K562 (cell line): ENCODE results near the gene ARPP21. TPM values are rescaled to one million over a fixed set of nuclear protein-coding genes. Genes with fewer than 3 reads are reported as not detected.

Experiments used
- ATAC-seq: fragments of 200-7000 bp; cut with Tn5 transposase; 3 replicates; pipeline ENCODE4 v1.9.1; 2020; ENCODE audit warnings: moderate library complexity
- BruUV-seq: library from RNA; stranded (reverse); fragments of 400-500 nt; replicated peaks from 2 replicates; lab custom pipeline; 2021; lab: Mats Ljungman, UMichigan
- CTCF ChIA-PET: fragments of 300-600 bp; formaldehyde crosslinking; extraction: SDS; loops from one replicate; lab custom pipeline; 2021; ENCODE audit warnings: low intra/inter-chr PET ratio; lab: Yijun Ruan, JAX
- POLR2A ChIA-PET: fragments of 300-600, 350-650 bp; sonication (Branson Sonifier 250); formaldehyde crosslinking; extraction: SDS; loops from one replicate; lab custom pipeline; 2021; ENCODE audit warnings: antibody characterized with exemption, inconsistent platforms; lab: Yijun Ruan, JAX
- DNase-seq, 4 experiments: peaks; one replicate each; pipeline versions ENCODE4 v3.0.0 to v3.0.0-alpha.2; 2011 to 2018; ENCODE audit warnings: low spot score in 3 of 4, mixed read lengths in 3 of 4; ENCODE audit errors: extremely low read depth in 1 of 4
- FAIRE-seq: peaks from 2 replicates; lab custom pipeline; 2011; peaks lifted over from hg19 to GRCh38; lab: Jason Lieb, UNC
- H2AFZ ChIP-seq: 2 replicates; pipeline ENCODE4 v1.6.0; 2011; ENCODE audit warnings: low read depth, low read length, control low read depth, inconsistent platforms
- H3K27ac ChIP-seq: fragments of 200-600 bp; 3 replicates; pipeline ENCODE4 v1.8.0; 2011; ENCODE audit warnings: low read depth, mild to moderate bottlenecking, control low read depth, inconsistent platforms, low read length, moderate library complexity, mixed read lengths; ENCODE audit errors: extremely low read depth
- H3K27me3 ChIP-seq, 2 experiments: fragments of 300-600 bp in 1 of 2; 2 replicates in 1 of 2; 3 replicates in 1 of 2; pipeline versions ENCODE4 v1.6.0 to v1.8.0; 2011; ENCODE audit warnings: inconsistent platforms in 2 of 2, low read length in 2 of 2, mild to moderate bottlenecking in 1 of 2, mixed read lengths in 1 of 2, moderate library complexity in 1 of 2; ENCODE audit not compliant: control insufficient read depth in 2 of 2, insufficient read depth in 2 of 2
- H3K36me3 ChIP-seq: fragments of 300-600 bp; 3 replicates; pipeline ENCODE4 v1.8.0; 2011; ENCODE audit warnings: mild to moderate bottlenecking, low read length, inconsistent platforms; ENCODE audit not compliant: control insufficient read depth, insufficient read depth
- H3K4me1 ChIP-seq, 2 experiments: fragments of 200-600 bp in 1 of 2; replicated peaks in 1 of 2; 2 replicates in 1 of 2; 3 replicates in 1 of 2; pipeline versions ENCODE4 v1.5.1 to v1.8.0; 2011; ENCODE audit warnings: inconsistent platforms in 2 of 2, low read length in 2 of 2, mild to moderate bottlenecking in 1 of 2, mixed read lengths in 1 of 2, moderate library complexity in 1 of 2; ENCODE audit not compliant: control insufficient read depth in 2 of 2, insufficient read depth in 2 of 2
- H3K4me2 ChIP-seq: 2 replicates; pipeline ENCODE4 v1.6.1; 2011; ENCODE audit warnings: low read length, control low read depth, inconsistent platforms, mixed read lengths; ENCODE audit not compliant: insufficient read depth
- H3K4me3 ChIP-seq: fragments of 200-600 bp; sonication (generic), shearing (Covaris generic); 2 replicates; pipeline ENCODE4 v1.5.1; 2016; ENCODE audit warnings: control low read depth, inconsistent platforms
- H3K79me2 ChIP-seq: fragments of 200-600 bp; 3 replicates; pipeline ENCODE4 v1.8.0; 2011; ENCODE audit warnings: low read length, inconsistent platforms; ENCODE audit not compliant: control insufficient read depth, insufficient read depth
- H3K9ac ChIP-seq, 2 experiments: 2 replicates each; pipeline versions ENCODE4 v1.6.0 to v1.6.1; 2011; ENCODE audit warnings: low read depth in 2 of 2, low read length in 2 of 2, control low read depth in 1 of 2, inconsistent platforms in 1 of 2, mild to moderate bottlenecking in 1 of 2, mixed read lengths in 1 of 2; ENCODE audit not compliant: insufficient read depth in 1 of 2
- H3K9me1 ChIP-seq: one replicate; pipeline ENCODE4 v1.6.0; 2011; ENCODE audit warnings: inconsistent platforms, mild to moderate bottlenecking, low read length, moderate library complexity; ENCODE audit not compliant: control insufficient read depth, insufficient read depth
- H3K9me3 ChIP-seq: replicated peaks from 2 replicates; pipeline ENCODE4 v1.5.1; 2011; ENCODE audit warnings: low read depth, low read length, inconsistent platforms; ENCODE audit not compliant: control insufficient read depth, insufficient read depth
- H4K20me1 ChIP-seq: replicated peaks from 2 replicates; pipeline ENCODE4 v1.6.1; 2011; ENCODE audit warnings: low read length, inconsistent platforms, mixed read lengths; ENCODE audit not compliant: control insufficient read depth, insufficient read depth
- ASH1L ChIP-seq: fragments of 450-650 bp; IDR thresholded peaks from 2 replicates; pipeline ENCODE4 v1.6.1; 2018; ENCODE audit warnings: borderline replicate concordance, mild to moderate bottlenecking, low read depth; ENCODE audit not compliant: partially characterized antibody
- CEBPG ChIP-seq, 3 experiments: fragments of 200-800 bp in 1 of 3; sonication (Bioruptor generic) in 1 of 3; sonication (generic) in 1 of 3; formaldehyde crosslinking in 1 of 3; IDR thresholded peaks in 2 of 3; conservative IDR thresholded peaks in 1 of 3; 2 replicates each; pipeline versions ENCODE4 v1.6.1 to v1.8.0; 2016 to 2022; ENCODE audit warnings: missing compliant biosample characterization in 2 of 3, missing genetic modification characterization in 2 of 3, mild to moderate bottlenecking in 1 of 3, missing genetic modification reagents in 1 of 3
- EP300 ChIP-seq: IDR thresholded peaks from 2 replicates; pipeline ENCODE4 v1.6.1; 2012; ENCODE audit warnings: low read length, improper control_type of control experiment
- FUS ChIP-seq: fragments of 200-400 bp; formaldehyde crosslinking; optimal IDR thresholded peaks from 2 replicates; pipeline ENCODE3; 2017; ENCODE audit warnings: low read depth, low read length
- PHF8 ChIP-seq: fragments of 200-600 bp; sonication (generic); IDR thresholded peaks from 2 replicates; pipeline ENCODE4 v1.6.1; 2012; ENCODE audit warnings: mixed run types, mild to moderate bottlenecking, inconsistent platforms, low read length, moderate library complexity, borderline replicate concordance
- POLR3G ChIP-seq: IDR thresholded peaks from 2 replicates; pipeline ENCODE4 v1.6.1; 2011; ENCODE audit not compliant: insufficient read length, insufficient replicate concordance; ENCODE audit errors: extremely low read depth
- RBM17 ChIP-seq: fragments of 200-400 bp; formaldehyde crosslinking; IDR thresholded peaks from 2 replicates; pipeline ENCODE4 v1.6.1; 2017; ENCODE audit warnings: low read depth, mild to moderate bottlenecking, low read length, borderline replicate concordance
- SPI1 ChIP-seq: IDR thresholded peaks from 2 replicates; pipeline ENCODE4 v1.6.1; 2011; ENCODE audit warnings: low read depth, low read length, control low read depth, borderline replicate concordance
- TCFL5 ChIP-seq: fragments of 250-450 bp; sonication (Bioruptor Pico); conservative IDR thresholded peaks from 2 replicates; pipeline ENCODE4 v1.6.1; 2021; ENCODE audit warnings: mild to moderate bottlenecking, moderate library complexity, matching md5 sums
- THRA ChIP-seq: fragments of 450-650 bp; IDR thresholded peaks from 2 replicates; pipeline ENCODE4 v1.6.1; 2017; ENCODE audit warnings: mild to moderate bottlenecking, moderate library complexity
- ZFPM2 ChIP-seq: fragments of 250-450 bp; sonication (Bioruptor Pico); IDR thresholded peaks from 2 replicates; pipeline ENCODE4 v1.5.1; 2022; ENCODE audit warnings: mild to moderate bottlenecking
- ZNF174 ChIP-seq: fragments of 250-450 bp; sonication (Bioruptor Pico); IDR thresholded peaks from 2 replicates; pipeline ENCODE4 v1.4.0; 2020; ENCODE audit warnings: mild to moderate bottlenecking
- ZNF232 ChIP-seq: sonication (generic); formaldehyde crosslinking; IDR thresholded peaks from 2 replicates; pipeline ENCODE4 v1.8.0; 2022; ENCODE audit warnings: mild to moderate bottlenecking, missing genetic modification reagents
- ZNF263 ChIP-seq: sonication (generic); formaldehyde crosslinking; IDR thresholded peaks from 2 replicates; pipeline ENCODE4 v1.8.0; 2022; ENCODE audit warnings: mild to moderate bottlenecking, missing genetic modification reagents, borderline replicate concordance
- ZNF507 ChIP-seq: conservative IDR thresholded peaks from 2 replicates; pipeline ENCODE4 v1.6.1; 2017; ENCODE audit warnings: missing genetic modification characterization, missing compliant biosample characterization
- ZNF518B ChIP-seq: fragments of 250-450 bp; sonication (Bioruptor Pico); IDR thresholded peaks from 2 replicates; pipeline ENCODE4 v1.5.0; 2021; ENCODE audit warnings: mild to moderate bottlenecking, moderate library complexity
- WGBS: fragments of 100-300 bp; shearing (Covaris generic); methylation state at CpG from one replicate; pipeline ENCODE4 v1.1.6; 2016; ENCODE audit warnings: low coverage, mixed read lengths; ENCODE audit not compliant: insufficient coverage; ENCODE audit errors: missing lambda C conversion rate; 5-methylcytosine and 5-hydroxymethylcytosine counted together
- in situ Hi-C: fragments of 300-500 bp; cut with MboI; formaldehyde crosslinking; loops from 4 replicates; pipeline ENCODE4 v1.15.0; 2018; ENCODE audit warnings: inconsistent platforms, mixed read lengths
- intact Hi-C: fragments of 100-400 bp; cut with micrococcal nuclease; formaldehyde crosslinking; loops from 2 replicates; pipeline ENCODE4 v1.14.2; 2022
- polyA plus RNA-seq, 8 experiments: library from polyadenylated mRNA; depleted of rRNA in 4 of 8; stranded (reverse) in 5 of 8; unstranded in 3 of 8; fragments of >200 nt; fragmentation: Nextera tagmentation in 2 of 8; fragmentation: Illumina TruSeq in 1 of 8; extraction: Ambion mirVana in 2 of 8; extraction: Trizol in 1 of 8; gene quantifications; 2 replicates each; pipeline versions ENCODE4 v1.2.1 to v1.2.3, GENCODE V29; 2011 to 2014; ENCODE audit warnings: inconsistent platforms in 1 of 8, missing spikeins in 1 of 8
- total RNA-seq, 7 experiments: library from RNA; depleted of rRNA in 6 of 7; stranded (reverse); fragments of >200 nt in 6 of 7; fragmentation: Illumina TruSeq in 2 of 7; extraction: Trizol in 2 of 7; gene quantifications; 2 replicates each; pipeline versions ENCODE4 v1.2.1 to v1.2.3, GENCODE V29; 2011 to 2021; ENCODE audit warnings: low replicate concordance in 1 of 7

Gene ARPP21
- total and polyA plus RNA-seq, 9 of the 15 experiments (the other 6 are each of a cell fraction or from before 2014, with no cell fraction given) = not detected

GRCh38 chr3:35664460-35664919 is 25.2 kb downstream of the ARPP21 start (continued):
- TF ChIP-seq EP300 = no peak
- no peak for TF ChIP-seq ZFPM2 (CRISPR knock-in tag)
- TF ChIP-seq SPI1 = no peak

- no peaks in the 10 kb centered on the region for H4K20me1 ChIP-seq
- H3K27me3 ChIP-seq = no peaks in the 10 kb centered on the region
- H3K9ac ChIP-seq = no peak overlapping the region
- no peak overlapping the region for H3K27ac ChIP-seq
- H3K4me3 ChIP-seq = no peak overlapping the region
- 0% methylated on average over 3 of the region's 3 CpGs for WGBS
- no peaks in the 10 kb centered on the region for H3K4me1 ChIP-seq
- in situ Hi-C loops = no loop called here
- POLR2A ChIA-PET = interaction anchor here (0.6 kb wide), 1 partner anchor 1812 kb away, joined by 3 read pairs; no protein-coding TSS in a partner anchor
- TF ChIP-seq ZNF232 (no peak), ASH1L (no peak), CEBPG (CRISPR knock-in tag; IDR thresholded peaks at IDR 0.05) (no peak), CEBPG (tag; conservative IDR thresholded peaks at IDR 0.05 in 1 of 2, IDR thresholded peaks at IDR 0.05 in 1 of 2) (no peak), ZNF174 (CRISPR knock-in tag) (no peak), ZNF263 (CRISPR knock-in tag) (no peak), RBM17 (no peak), ZNF518B (no peak), TCFL5 (CRISPR knock-in tag) (no peak), PHF8 (no peak), ZNF507 (no peak), FUS (no peak), THRA (no peak), POLR3G (no peak)
- TF ChIP-seq, all 486 proteins: peak for 0
- no peak overlapping the region for H2AFZ ChIP-seq
- no peaks in the 10 kb centered on the region for H3K79me2 ChIP-seq
- no peaks in the 10 kb centered on the region for H3K36me3 ChIP-seq
- no peaks in the 10 kb centered on the region for H3K9me1 ChIP-seq
- no TSS peak for BruUV-seq
- ATAC-seq = no peak
- CTCF ChIA-PET = no interaction called here
- peaks cover 6% of the 10 kb centered on the region for H3K9me3 ChIP-seq
- intact Hi-C loops = no loop called here
- no peak overlapping the region for H3K4me2 ChIP-seq
- no peak for DNase-seq
- FAIRE-seq = no peak
Observed at GRCh38 chr3:35665390-35666055, 26.2 kb downstream of the ARPP21 start.
